ENCODE results near the gene TFF3. TPM values are rescaled to one million over a fixed set of nuclear protein-coding genes. Genes with fewer than 3 reads are reported as not detected.

Gene TFF3
- total and polyA plus RNA-seq, 2 of the 4 experiments (the other 2 are of a cell fraction), result not detected

DNA sequence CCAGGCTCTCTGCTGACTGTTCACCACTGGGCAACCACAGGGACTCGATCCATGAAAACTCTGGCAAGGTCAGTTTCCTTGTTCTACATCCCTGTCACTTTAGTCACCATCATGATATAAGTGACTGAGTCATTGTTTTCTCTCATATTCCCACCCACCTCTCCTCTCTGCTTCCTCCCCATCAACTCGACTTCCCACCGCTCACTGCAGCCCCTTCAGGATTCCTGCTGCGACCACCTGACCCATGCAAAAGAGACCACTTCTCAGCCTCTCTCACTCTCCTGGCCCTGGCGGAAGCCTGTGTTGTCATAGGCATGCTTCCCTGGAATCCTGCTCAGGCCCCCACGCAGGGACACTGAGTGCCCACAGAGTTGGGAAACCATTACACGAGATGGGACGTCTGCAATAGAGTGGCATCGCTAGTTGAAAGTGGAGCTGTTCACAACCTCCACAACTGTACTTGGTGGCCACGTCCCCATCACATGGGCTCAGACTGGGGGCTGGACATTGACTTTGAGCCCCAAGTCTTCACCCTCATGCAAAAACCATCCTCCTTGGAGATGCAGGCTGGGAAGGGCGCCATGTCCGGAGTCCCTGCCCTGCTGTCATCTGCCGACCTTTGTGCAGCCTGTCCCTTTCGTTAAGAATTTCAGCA lies 37.4 kb upstream of the TFF3 start:
- no peak overlapping the region for H2AK5ac ChIP-seq (ENCODE audit: low read depth, low read length)
- no peaks in the 10 kb centered on the region for H3K9me1 ChIP-seq (ENCODE audit: insufficient read depth, low read length)
- H3K27me3 ChIP-seq (ENCODE audit: control insufficient read depth, insufficient read depth, low read length), result peaks cover 16% of the 10 kb centered on the region
- WGBS, 2 experiments (ENCODE audit: extremely low coverage in 2 of 2, insufficient read length in 1 of 2), result 54% methylated on average over 8 of the region's 14 CpGs; no CpG with 5 or more reads in 1 of the 2 experiments
- no peak for DNase-seq
- no peak overlapping the region for H2BK15ac ChIP-seq (ENCODE audit: low read depth, low read length)
- in situ Hi-C loops (cut with MboI; ENCODE audit: low sequenced_read_pairs), result no loop called here
- H3K9me3 ChIP-seq (ENCODE audit: control insufficient read depth, insufficient read depth, low read length), result no peaks in the 10 kb centered on the region; the same call in 1 of the 2 replicates
- H4K91ac ChIP-seq (ENCODE audit: insufficient read depth, low read depth, low read length), result no peak overlapping the region
- TF ChIP-seq MAZ (IDR thresholded peaks at IDR 0.05; ENCODE audit: borderline replicate concordance, low read depth, low read length) (no peak), CHD1 (IDR thresholded peaks at IDR 0.05; ENCODE audit: low read depth, low read length) (no peak), CEBPB (IDR thresholded peaks at IDR 0.05; ENCODE audit: low read depth, low read length) (no peak)
- TF ChIP-seq, protein P1, sequence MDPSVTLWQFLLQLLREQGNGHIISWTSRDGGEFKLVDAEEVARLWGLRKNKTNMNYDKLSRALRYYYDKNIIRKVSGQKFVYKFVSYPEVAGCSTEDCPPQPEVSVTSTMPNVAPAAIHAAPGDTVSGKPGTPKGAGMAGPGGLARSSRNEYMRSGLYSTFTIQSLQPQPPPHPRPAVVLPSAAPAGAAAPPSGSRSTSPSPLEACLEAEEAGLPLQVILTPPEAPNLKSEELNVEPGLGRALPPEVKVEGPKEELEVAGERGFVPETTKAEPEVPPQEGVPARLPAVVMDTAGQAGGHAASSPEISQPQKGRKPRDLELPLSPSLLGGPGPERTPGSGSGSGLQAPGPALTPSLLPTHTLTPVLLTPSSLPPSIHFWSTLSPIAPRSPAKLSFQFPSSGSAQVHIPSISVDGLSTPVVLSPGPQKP (IDR thresholded peaks at IDR 0.05; ENCODE audit: borderline replicate concordance, low read depth, low read length), result no peak
- TF ChIP-seq, protein P2, sequence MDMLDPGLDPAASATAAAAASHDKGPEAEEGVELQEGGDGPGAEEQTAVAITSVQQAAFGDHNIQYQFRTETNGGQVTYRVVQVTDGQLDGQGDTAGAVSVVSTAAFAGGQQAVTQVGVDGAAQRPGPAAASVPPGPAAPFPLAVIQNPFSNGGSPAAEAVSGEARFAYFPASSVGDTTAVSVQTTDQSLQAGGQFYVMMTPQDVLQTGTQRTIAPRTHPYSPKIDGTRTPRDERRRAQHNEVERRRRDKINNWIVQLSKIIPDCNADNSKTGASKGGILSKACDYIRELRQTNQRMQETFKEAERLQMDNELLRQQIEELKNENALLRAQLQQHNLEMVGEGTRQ (IDR thresholded peaks at IDR 0.05; ENCODE audit: low read depth, low read length), result no peak
- H3K27ac ChIP-seq (ENCODE audit: insufficient read depth, low read length), result no peak overlapping the region
- H2BK5ac ChIP-seq (ENCODE audit: low read depth, low read length, poor library complexity, severe bottlenecking), result no peak overlapping the region
- no peak overlapping the region for H3K4me2 ChIP-seq (ENCODE audit: low read depth, low read length)
- no peak overlapping the region for H2BK120ac ChIP-seq (ENCODE audit: low read depth, low read length)
- H4K8ac ChIP-seq (ENCODE audit: low read depth in 2 of 2, low read length in 2 of 2), result no peak overlapping the region
- H3K18ac ChIP-seq (ENCODE audit: low read depth, low read length), result no peak overlapping the region
- no peak overlapping the region for H2AFZ ChIP-seq (replicated peaks; ENCODE audit: low read length, poor library complexity)
- no peak overlapping the region for H3K23ac ChIP-seq (ENCODE audit: low read depth, low read length)
- H3K79me1 ChIP-seq (ENCODE audit: low read depth in 1 of 2, low read length in 2 of 2), result no peaks in the 10 kb centered on the region
- no peaks in the 10 kb centered on the region for H3K36me3 ChIP-seq (ENCODE audit: control insufficient read depth, insufficient read depth, low read length)
- H2AK9ac ChIP-seq (replicated peaks; ENCODE audit: low read depth, low read length, poor library complexity), result no peak overlapping the region
- intact Hi-C loops (cut with micrococcal nuclease), result no loop called here
- H3K4me3 ChIP-seq (ENCODE audit: insufficient read depth, low read depth, low read length), result no peak overlapping the region
- dilution Hi-C loops (cut with HindIII; ENCODE audit: low sequenced_read_pairs, unreplicated experiment), result no loop called here
- no peak for ATAC-seq (ENCODE audit: low read depth)
- no peaks in the 10 kb centered on the region for H3K4me1 ChIP-seq (ENCODE audit: control insufficient read depth, insufficient read depth, low read length)
- ChIA-PET POLR2A (ENCODE audit: unreplicated experiment) (no interaction called here), CTCF (no interaction called here)
- H4K5ac ChIP-seq (ENCODE audit: low read depth, low read length), result no peak overlapping the region
- no peak overlapping the region for H3K56ac ChIP-seq (ENCODE audit: extremely low read depth, insufficient read depth, low read length)
- no peak overlapping the region for H3K4ac ChIP-seq (ENCODE audit: low read depth, low read length)
- H3K9ac ChIP-seq (ENCODE audit: low read depth, low read length), result no peak overlapping the region
- no TSS peak for BruUV-seq (replicated peaks)
- H4K20me1 ChIP-seq (ENCODE audit: insufficient read depth, low read length), result no peaks in the 10 kb centered on the region
- H3K14ac ChIP-seq (replicated peaks; ENCODE audit: low read depth, low read length), result no peak overlapping the region
- no peak overlapping the region for H2BK20ac ChIP-seq (ENCODE audit: low read depth, low read length)
